ENCODE measurements around the gene RSU1.

GRCh38 chr10:16717622-16718395, 99.4 kb downstream of the RSU1 start:
- TF ChIP-seq CTCF (IDR thresholded peaks at IDR 0.05), result no peak
- no peak for TF ChIP-seq POLR2A (IDR thresholded peaks at IDR 0.05)
